Activated CD4-positive, alpha-beta T cell treated with anti-CD3 and anti-CD28 coated beads for 4 hours (primary cell): ENCODE data around the gene GNB1L.
"Not testable (repeated sequence)": the region's sequence is repeated elsewhere in the genome, so short reads cannot be mapped to it uniquely, and the experiment has no call there.

Experiments
- DNase-seq, 2 donors: peaks; one replicate each; pipeline ENCODE4 v3.0.0-alpha.2; 2020

Gene GNB1L

DNA sequence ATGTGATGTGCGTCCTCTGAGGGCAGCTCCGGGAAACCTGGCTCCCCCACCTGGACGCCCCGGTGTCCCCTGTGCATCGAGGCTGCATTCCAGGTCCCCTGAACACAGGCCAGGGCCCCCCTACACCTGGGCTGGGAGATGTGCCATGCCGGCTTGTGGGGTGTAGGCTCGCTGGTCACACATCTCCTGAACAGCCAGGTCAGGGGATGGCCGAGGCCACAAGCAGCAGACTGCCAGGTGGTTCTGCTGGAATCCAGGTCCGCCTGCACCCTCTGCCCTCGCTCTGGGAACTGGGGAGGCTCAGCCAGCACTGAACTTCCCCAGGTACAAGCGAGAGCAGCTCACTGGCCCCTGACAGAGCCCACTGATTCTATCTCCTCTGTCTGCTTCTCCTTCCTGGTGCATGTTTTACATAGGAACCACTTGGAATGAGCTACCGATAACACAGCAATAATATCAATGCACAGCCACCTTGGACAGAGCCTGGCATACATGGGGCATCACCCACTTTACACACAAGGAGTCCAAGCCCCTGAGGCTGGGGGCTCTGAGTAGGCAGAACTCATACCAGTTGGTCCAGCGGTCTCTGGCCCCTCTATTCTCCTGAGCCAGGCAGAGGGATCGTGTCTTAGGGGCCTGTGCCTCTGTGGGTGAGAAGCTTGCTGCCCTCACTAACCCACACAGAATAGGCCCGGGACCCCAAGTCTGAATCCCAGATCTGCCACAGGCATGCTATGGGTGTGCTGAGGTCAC lies 47.3 kb downstream of the GNB1L start:
- DNase-seq, result no peak

DNA sequence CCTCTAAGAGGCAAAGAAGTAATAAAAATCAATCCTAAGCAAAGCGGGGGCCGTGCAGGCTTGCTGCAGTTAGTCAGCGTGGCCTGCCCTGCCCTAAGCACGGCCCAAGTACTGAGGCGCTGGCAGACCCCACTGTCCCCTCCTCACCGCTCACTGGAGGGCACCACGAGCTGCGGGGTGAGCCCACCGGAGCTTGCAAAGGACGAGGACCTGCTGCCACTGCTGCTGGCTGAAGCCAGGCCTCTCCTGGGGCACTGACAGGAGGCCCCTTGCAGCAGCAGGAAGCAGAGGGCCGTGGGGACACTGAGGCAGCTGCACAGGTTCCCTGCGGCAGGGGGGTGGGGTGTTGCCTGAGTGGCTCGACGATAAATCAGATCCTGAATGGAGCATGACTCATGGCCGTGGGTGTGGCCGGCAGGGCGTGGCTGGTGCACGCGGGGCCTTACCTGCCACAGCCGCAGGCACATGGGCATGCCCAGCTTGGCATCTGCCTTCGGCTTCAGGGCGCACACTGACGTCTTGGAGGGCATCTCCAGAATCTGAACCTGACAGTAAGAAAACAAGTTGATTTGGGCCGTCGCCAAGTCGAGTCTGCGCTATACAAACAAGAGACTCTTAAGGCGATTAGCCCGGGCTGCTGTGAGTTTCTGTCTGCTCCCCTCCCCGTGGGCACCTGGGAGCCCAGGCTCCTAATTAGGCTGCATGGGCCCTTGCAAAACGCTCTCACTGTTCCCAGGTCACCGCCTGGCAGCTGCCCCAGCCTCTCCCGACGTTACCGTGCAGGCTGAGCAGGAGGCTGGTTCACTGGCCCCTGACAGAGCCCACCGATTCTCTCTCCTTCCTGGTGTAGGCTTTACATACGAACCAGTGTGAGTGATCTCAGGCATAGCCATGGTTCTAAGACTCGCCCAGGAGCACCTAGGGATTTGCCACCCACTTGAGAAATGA lies 48.2 kb downstream of the GNB1L start:
- DNase-seq, result no peak

DNA sequence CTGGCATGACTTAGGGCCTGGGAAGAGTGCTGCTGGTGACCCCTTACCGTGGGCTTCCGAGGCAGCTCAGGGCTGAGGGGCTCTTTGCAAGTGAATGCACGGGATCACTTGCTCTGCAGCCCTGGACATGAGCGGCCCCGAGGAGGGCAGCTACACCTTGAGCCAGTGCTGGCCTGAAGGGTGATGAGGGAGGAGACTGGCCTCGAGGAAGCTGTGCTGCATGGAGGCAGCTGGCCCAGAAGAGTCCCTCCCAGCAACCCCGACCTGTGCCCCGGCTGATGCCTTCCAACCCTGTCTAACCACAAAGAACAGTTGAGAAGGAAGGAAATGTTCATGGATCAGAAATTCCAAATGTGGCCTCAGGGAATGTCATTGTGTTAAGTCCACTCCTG lies 48.9 kb downstream of the GNB1L start:
- DNase-seq, result no peak

DNA sequence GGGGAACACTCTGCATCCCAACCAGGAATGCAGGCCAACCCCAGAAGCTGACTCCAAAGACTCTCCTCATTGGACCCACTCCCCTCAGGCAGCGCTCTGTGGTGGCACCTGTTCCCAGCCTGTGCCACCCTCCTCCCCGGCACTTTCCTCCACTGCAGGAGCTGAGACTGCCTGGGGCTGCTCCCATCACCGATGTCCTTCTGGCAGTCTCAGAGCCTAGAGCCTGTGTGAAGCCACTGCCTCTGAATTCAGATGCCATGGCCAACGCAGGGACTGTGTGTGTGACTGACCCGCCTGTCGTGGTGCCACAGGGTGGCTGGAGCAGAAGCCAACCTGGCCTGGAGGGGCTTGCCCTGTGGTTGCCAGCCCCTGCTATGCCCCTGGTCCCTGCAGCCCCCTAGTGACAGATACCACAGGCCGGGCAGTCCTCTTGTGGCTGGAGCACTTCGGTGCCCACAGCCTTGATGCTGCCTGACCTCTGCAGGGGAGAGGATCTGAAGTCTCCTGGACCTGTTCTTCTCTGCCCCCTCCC lies 50.9 kb downstream of the GNB1L start:
- no peak for DNase-seq

DNA sequence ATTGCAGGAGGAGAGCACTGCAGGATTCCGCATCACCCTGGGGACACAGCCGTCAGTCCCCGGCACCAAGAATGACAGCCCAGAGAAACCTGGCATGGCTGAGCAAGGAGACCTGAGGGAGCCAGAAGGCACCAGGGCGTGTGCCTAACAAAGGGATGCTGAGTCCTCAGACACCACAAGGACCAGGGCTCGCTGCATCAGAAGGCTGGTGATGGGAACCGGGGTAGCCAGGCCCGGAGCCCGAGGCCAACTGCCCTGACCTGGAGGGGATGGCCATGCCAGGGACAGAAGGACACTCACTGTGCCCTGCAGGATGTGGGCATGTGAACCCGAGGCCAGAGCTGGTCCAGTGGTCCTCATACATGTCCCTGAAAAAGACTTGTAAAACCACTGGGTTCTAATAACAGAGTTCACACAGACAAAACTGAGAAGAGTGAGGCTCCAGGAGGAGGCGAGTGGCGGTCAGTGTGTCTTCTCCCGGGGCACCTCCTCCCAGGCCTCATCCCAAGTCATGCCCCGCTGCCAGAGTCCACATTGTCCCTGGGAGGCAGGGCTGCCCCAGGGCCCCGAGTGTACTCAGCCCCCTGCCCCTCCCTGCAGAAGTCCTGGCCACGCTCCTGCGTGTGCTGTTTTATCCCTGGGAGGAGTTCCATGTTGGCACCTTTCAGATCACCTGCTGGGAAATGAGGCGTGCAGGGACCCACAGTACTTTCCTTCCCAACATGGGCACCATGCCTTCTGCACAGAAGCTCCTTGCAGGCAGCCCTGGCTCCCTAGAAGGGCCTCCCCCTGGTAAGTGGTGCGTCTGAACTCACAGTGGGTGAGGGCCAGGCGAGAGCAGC lies 51.6 kb downstream of the GNB1L start:
- DNase-seq, result no peak

DNA sequence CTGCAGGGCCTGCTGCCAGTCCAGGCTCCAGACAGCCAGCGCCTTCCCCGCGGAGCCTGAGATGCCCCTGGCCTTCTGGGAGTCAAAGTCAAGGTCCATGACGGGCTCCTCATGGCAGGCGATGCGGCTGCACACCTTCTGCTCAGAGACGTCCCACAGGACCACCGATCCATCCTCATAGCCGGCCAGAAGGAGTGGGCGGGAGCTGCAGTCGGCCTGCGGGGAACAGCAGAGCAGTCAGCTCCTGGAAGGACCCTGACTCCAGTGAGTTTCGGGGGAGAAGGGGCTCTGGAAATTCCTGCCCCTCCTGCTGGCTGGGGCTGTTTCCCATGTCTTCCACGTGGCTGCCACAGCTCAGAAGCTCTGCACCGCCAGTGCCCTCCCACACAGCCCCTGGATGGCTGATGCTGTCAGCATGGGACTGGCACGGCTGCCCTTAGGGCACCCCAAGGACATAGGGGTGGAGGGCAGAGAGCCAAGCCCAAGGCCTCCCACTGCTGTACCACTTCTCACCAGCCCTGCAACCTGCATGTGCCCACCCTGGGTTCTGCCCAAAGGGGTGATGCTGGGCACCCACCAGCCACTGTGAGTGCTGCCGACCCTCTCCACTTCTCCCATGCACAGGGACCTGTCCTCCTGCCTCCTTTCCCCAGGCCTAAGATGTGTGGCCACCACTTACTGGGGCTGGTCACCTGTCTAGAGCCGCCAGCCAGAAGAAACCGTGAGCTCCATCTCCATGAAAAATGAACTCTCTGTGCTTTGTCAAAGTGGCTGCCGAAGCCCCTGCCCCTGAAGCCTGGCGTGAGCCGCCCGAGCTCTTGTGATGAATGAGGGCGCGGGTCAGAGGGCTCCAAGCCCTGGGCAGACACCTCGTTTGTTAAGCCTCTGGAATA lies 52.4 kb downstream of the GNB1L start:
- DNase-seq, result no peak

DNA sequence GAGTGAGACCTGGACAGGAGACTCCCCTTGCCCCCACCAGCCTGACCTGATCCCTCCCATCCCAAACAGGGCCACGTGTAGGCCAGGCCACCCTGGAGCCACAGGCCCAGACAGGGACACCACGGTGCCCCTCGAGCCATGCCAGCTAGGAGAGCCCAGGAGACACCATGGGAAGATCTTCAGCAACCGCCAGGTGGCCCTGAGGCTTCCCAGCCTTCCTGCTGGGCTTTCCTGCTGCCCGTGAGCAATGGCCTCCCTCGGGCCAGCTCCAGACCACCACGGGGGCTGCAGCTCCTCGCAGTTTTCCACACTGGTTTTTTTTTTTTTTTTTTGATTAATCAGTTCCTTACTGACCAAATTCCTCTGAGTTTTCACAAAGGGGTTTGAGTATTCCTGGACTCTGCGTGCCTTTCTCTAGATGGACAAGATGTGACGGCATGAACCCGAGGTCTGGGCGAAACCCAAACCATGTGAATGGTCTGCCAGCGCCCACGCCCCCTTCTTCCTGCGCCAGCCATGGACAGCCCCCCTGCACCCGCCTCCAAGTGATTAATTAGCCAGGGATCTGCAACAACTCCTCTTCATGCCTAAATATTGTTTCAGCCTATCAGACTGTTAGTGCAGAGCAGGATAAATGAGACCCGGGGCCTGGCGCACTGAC lies 53.2 kb downstream of the GNB1L start:
- DNase-seq, result no peak

DNA sequence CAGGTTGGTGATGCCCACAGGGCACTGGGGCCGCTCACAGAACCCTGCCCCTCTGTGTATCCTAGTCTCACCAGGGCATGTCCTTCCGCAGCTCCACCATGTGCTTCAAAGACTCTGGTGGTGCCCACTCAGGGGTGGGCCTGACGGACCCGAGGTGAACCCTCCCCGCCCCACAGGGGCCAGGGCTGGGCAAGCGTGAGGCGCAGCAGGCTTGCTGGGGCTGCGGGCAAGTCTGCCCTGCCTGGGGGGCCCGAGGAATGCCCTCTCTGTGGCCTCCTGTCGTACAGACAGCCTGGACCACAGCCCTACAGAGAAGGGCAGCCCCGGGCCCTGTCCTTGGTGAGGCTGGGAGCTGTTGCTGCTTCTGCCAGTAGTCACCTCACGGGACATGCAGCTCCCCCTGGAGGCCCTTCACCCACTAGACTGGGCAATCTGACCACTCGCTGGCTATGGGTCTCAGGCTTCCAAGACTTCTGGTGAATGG lies 53.9 kb downstream of the GNB1L start:
- no peak for DNase-seq

DNA sequence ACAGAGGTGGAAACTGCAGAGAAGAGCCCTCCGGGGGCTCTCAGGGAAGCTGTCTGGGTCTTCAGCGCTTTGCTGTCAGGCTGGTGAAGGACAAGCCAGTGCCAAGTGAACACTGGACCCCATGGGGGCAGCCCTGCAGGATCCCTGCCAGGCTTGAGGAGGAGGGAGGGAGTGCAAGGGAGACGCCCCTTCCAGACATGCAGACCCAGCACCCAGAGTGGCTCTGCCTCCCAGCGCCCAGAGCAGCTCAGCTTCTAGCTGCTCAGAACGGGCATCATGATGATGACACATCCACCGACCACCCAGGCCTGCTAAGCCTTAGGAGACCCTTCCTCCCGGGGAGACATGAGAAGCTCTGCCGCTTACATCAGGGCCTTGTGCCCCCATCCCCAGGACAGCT lies 54.4 kb downstream of the GNB1L start:
- DNase-seq, result no peak

DNA sequence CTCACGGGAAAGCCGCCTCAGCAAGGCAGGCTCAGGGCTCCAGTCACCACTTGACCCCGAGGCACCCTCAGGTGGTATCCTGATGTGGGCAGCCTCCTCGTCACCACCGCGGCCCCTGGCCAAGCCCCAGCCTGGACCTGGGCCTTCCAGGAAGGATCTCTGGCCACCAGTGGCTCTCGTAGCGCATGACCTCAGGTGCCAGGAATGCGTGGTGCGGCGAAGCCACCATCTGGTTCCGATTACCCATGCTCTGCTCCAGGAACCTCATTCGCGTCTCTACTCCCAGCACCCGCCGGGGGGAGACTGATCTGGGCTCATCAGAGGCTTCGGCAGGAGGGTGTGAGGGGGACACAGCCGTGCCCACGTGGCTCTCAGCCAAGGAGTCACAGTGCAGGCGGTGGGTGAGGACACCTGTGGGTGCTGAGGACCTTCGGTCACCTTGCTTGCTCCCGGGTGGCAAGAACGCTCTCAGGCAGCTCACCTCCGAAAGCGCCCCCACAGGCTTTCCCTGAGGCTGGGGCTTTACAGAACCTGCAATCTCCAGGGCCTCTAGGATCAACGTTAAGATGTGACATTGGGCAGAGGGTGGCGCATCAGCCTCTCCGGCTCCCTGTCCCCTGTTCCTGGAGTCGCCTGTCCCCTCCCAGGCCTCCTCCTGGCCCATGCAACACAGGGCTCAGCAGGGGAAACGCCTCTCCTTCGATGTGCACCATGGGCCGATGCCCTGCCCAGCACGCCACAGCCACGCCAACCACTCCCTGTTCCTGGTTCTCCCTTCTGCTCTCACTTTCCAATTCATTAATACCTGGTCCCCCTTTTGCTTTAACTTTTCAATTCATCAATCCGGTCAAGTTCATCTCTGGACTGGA lies 55.1 kb downstream of the GNB1L start:
- DNase-seq, result no peak

DNA sequence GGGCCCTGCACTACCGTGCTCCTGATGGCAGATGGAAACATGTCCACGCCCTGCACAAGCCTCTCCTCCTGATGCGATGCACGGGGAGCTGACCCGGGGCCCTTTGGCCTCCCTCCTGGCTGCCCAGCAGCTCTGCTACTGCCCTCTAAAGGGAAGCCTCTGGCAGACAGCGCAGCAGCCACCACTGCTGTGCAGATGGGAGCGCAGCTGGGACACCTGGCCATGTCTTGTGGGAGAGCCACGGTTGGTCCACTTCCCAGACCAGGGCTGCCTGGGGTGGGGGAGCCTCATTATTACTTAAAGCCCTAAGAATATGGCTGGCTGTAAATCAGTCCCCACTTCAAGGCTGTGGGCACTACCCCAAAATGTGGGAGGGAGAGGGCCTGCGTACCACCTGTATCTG lies 55.8 kb downstream of the GNB1L start:
- no peak for DNase-seq

DNA sequence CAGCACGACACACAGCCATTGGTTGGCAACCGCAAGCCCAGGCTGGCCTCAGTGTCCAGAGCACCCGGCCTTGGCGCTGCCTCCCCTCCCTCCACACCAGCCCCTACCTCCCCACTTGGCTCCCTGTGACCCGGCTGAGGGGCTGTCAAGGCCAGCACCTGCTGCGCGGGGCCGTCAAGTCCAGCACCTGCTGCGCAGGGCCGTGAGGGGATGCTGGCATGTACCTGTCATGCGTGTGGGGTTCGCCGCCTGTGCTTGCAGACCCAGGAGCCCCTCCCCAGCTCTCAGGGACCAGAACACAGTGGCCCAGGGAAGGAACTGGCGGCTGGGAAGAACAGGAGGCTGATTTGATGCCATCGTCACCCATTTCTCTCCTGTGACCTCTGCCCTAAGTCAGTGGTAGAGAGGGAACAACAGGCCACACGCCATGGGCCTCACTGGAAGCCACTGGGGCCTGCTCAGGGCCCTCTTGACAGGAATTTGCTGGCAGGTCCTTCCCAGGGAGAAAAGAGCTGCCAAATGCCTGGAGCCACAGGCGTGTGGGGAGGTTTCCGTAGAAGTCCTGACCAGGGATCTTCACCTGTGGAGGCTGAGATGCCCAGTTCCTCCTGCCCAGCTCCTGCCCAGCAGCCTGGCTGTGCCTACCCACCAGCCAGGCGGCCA lies 56.5 kb downstream of the GNB1L start:
- no peak for DNase-seq

DNA sequence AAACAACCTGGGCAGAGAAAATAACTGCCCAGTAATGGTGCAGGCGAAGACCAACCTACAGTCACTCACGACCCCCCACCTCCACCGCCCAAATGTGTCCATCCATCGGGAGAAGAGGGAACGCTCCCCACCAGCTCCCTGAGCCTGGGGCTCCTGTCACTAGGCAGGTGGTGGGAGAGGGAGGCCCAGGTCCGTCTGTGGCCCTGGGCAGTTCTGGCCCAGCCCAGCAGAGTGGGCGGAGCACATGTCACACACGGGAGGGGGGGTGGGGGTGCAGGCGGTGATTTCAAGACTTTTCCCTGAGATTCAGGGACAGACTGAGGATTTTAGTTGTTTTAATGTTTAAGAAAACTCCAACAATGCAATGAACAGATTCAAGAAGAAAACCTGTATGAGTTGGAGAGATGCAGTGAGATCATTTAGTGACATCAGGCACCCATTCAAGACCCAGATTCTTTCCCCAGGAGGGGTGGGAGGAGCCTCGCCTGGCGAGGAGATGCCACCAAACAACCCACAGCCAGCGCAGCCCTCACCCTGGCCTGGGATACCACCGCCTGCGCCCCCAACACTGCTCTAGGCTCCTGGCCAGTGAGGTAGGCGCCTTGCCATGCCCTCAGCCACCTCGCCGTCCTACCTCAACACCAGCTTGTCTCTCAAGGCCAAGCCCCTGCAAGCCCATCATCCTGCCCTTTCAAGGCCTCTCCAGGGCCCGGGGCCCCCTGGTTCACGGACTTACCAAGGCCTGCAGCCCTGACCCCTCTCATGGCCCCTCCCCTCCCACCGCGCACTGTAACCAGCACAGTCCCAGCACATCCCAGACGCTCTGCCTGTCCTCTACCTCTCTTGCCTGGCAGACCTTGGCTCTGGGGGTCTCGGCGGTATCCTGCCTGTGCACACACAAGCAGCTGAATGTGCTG lies 57.3 kb downstream of the GNB1L start:
- no peak for DNase-seq

DNA sequence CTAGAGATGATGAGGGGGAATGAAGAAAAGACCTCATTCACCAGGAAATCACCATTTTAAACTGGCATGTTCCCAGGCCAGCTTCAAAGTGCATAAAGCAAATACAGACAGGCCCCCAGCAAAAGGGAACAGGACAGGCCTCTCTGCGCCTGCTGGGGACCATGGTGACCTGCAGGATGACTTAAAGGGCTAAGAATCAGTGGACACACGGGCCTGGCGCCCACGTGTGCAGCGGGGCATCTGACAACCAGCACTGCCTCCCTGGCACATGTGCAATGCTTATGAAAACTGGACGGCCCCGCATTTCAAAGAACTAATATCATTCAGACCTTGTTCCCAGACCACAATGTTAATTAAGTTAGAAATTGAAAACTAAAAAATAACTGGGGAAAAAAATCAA lies 58.5 kb downstream of the GNB1L start:
- DNase-seq, result no peak

DNA sequence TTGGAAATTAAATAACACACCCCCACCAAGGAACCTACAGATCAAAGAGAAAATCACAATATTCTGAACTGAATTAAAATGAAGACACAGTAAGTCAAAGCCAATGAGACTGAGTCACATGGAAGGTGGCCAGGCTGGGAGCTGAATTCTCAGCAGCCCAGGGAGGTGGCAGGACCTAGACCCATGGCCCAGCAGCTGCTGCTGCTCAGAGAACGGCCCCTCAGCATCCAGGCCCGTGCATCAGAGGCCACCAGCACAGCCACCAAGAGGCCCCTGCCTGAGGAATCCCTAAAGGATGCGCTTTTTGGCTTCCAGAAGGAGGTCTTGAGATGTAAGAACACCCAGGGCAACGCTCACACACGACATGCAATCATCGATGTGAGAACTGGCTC lies 59.1 kb downstream of the GNB1L start:
- no peak for DNase-seq

DNA sequence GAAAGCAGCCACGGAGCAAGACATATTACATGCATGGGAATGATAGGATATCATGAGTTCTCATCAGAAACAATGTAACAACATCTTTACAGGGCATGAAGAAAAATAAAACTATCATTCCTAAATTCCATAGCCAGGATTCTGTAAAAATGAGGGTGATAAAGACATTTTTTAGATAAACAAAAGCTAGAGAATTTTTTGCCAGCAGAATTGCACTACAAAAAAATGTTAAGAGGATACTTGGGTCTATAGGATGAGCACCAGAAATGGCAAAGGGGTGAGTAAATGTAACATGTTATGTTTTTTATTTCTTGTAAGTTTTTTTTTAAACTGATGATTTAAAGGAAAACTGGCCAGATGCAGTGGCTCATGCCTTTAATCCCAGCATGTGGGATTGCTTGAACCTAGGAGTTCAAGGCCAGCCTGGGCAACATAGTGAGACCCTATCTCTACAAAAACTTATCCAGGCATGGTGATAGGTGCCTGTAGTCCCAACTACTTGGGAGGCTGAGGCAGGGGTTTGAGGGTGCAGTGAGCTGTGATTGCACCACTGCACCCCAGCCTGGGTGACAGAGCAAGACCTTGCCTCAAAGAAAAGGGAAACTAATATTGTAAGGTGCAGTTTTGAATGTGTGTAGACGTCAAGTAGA lies 60.9 kb downstream of the GNB1L start:
- DNase-seq, result no peak

DNA sequence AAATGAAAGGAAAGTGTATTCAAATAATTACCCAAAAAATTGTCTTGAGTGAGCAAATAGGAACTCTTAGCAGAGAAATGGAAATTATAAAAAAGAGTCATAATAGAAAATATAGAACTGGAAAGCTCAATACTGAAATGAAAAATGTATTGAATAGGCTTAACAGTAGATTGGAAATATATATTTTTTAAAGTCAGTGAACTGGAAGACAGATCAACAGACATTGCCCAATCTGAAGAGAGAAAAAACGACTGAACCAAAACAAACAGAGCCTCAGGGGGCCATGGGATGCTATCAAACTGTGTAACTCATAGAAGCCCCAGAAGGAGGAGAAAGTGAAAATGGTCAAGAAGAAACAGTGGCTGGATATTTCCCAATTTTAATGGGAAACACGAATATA lies 61.5 kb downstream of the GNB1L start:
- DNase-seq, result no peak

DNA sequence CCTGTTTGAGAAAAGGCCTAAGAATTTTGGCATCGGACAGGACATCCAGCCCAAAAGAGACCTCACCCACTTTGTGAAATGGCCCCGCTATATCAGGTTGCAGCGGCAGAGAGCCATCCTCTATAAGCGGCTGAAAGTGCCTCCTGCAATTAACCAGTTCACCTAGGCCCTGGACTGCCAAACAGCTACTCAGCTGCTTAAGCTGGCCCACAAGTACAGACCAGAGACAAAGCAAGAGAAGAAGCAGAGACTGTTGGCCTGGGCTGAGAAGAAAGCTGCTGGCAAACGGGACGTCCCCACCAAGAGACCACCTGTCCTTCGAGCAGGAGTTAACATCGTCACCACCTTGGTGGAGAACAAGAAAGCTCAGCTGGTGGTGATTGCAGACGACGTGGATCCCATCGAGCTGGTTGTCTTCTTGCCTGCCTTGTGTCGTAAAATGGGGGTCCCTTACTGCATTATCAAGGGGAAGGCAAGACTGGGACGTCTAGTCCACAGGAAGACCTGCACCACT lies 62.2 kb downstream of the GNB1L start:
- not testable (repeated sequence) for DNase-seq
